SKM-1 treated with dmso at 0.1 percent for 144 hours (cell line): ENCODE measurements around the gene OGDHL.
"Not testable (repeated sequence)": the region's sequence is repeated elsewhere in the genome, so short reads cannot be mapped to it uniquely, and the experiment has no call there.

ENCODE experiments used
- DNase-seq: peaks from one replicate; lab custom pipeline; 2025; ENCODE audit not compliant: unreplicated experiment; lab: John Stamatoyannopoulos, UW

The OGDHL gene

DNA sequence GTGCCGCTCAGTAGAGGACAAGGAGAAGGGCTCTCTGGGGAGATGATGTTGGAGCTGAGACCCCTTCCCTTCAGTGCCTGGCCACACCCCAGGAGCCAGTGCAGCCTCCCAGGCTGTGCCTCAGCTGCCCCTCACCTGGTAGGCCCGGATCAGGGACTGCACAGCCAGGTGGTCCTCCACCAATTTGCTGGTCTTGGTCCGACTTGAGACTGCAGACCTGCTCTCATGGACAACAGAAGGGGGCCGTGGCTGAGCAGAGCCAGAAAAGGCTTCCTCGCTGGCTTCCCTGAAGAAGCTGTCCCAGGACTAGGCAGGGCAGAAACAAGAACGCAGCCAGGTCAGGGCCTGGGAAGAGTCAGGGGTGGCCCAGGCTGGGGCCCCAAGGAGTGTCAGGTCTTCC, 5.5 kb downstream of the OGDHL start:
- no peak for DNase-seq

DNA sequence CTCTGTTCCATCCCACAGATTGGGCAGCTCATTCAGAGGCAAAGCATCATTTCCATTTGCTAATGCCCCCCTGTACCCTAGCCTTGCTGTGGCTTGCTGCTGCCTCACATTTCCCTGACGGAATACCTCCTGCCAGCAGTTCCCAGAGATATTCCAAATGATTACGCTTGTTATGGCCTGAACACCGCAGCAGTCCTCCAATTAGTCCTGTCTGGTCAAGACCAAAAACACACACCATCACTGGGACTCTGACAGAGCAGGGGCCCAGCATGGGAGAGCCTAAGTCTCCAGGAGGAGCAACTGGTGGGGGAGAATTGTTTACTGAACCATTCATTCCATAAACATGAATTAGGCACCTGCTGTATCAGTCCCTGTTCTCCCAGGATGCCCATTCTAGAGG, 6.1 kb downstream of the OGDHL start:
- DNase-seq: no peak

DNA sequence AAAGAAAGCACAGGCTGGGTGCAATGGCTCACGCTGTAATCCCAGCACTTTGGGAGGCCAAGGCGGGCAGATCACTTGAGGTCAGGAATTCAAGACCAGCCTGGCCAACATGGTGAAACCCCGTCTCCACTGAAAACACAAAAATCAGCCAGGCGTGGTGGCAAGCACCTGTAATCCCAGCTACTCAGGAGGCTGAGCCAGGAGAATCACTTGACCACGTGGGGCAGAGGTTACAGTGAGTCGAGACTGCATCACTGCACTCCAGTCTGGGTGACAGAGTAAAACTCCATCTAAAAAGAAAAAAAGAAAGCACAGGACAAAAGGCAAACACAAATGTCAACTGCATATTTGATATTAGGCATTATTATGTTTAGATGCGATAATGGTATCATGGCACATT, 7.2 kb downstream of the OGDHL start:
- DNase-seq: not testable (repeated sequence)

DNA sequence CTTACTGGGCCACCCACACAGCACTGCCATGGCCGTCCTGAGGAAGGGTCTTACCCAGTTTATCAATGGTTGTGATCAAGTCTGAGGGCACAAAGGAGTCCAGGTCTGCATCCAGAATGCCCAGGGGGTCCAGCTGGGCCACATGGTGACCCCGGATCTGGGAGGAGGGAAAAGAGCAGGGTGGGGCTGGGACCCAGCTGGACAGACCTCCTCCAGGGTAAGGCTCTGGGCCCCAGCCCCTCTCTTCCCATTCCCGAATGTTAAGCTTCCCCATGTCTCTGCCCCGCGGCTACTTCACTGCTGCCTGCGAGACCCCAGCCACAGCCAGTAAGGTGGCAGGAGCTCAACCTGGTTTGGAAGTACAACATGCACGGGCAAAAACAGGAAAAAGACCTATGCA, 9.5 kb downstream of the OGDHL start:
- DNase-seq: no peak

DNA sequence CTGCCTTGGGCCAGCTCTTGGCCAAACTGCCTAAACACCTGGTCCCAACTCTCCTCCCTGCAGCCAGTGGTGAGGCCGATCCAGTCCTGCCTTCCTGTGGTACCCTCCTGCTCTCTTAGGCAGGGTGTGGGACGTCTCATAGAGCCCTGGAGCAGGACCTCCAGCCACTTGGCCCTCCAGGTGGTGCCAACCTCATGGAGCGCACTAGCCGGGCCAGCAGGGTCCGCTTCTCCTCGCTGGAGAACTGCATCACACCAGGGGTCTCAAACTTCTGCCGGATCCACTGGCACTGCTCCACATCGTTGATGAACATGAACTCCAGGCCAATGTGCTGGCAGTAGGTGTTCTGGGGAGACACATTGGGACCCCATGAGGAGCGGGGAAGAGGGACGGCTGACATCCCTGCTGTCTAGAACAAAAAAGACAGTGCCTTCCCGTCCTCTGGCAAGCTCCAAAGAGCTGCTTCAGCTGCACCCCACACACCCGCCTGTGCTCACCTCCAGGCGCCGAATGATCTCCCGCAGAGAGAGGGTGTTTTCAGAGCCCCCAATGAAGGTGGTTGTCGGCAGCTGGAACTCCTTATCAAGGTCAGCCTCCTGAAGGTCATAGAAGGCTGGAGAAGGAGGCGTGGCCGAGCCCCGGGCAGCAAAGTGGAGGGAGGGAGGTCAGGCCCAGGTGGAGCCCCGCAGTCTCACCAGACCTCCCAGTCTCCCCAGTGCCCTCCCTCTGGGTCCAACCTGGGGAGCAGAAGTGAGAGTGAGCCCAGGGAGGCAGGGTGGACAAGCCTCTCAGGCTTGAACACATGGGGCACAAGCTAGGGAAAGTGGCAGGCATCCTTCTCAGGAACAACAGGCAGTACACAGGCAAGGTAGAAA, 10.2 kb downstream of the OGDHL start:
- DNase-seq: no peak

DNA sequence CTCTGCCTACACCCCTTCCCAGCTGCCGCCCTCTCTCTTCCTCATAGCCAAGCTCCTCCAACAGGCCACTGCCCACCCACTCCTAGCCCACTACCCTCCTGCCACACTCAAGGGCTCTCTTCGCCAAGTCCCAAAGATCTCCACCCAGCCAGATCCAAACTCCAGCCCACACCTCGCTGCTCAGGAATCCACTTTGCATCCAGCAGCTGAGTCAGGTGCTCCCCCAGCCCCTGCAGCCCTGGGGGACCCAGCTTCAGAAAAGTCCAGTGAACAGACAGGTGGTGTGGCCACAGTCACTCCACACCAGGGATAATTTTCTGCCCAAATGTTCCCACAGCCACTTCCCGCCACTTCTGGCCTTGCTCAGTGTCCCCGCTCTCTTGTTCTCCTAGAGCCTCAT, 10.9 kb downstream of the OGDHL start:
- no peak for DNase-seq

DNA sequence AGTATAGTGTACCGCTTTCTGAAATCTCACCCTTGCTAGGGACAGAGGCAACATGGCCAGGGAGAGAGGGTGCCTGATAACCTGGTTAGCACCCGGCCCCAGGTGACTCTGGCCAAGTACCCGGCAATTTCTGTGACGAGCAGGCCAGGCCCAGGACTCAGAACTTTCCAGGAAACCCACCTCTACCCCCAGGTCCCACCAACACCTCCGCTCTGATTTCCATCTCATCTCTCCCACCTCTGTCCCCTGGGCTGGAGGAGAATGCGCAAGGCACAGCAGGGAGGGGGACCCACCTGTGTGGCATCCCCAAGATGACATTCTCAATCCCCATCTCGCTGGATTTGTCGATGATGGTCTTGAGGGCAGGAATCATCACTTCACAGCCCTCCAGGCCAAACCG, 11.6 kb downstream of the OGDHL start:
- no peak for DNase-seq

DNA sequence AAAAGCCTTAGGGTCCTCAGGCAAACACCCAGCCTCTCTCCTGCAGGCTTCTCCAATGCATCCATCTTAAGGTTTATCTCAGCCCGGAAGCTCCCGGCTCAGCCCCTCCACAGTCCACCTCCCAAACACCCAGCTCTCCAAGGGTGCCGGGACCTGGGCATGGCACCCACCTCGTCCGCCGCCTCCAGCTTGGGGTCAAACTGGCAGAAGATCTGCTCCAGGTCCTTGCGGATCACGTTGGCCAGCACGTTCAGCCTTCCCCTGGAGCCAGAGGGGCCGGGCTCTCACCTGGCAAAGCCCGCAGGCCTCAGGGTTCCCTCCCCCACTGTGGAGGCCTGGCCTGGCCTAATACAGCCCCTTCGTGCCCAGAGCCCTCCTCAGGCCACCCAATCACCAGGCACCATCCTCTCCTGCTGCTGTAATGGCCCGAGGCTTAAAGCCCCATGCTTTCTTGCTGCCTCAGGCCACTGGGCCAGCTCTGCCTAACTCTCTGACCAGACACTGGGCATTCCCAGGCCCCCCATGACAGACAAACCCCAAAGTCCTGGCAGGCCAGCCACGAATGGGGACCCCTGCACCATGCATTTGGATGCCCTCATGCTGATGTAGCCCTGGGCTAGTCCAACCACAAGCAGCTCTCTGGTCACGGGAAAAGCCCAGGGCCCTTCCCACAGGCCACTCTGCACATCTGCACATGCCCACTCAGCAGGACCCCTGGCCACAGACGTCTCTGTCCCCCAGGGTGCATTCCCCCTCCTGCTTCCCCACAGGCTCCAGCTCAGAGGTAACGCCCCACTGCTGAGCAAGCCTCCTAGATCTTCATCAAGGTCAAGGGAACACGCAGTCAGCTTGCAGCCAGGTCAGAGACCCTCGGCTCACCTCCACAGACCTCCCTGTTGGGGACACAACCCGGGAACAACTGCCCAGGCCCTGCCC, 12.3 kb downstream of the OGDHL start:
- DNase-seq: no peak

DNA sequence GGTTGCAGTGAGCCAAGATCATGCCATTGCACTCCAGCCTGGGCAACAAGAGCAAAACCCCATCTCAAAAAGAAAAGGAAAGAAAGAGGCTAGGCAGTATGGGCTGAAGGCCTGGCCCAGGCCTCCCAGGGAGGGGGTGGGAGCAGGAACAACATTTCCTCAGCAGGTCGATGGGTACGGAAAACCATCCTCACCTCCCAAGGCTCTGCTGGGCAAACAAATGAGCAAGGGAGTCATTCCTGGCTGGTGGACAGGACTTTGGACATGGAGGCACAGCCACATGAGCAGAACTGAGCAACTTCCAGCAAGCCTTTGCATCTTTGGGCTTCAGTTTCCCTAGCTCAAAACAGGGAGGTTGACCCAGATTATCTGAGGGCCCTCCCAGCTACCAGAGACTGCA, 13.0 kb downstream of the OGDHL start:
- no peak for DNase-seq

DNA sequence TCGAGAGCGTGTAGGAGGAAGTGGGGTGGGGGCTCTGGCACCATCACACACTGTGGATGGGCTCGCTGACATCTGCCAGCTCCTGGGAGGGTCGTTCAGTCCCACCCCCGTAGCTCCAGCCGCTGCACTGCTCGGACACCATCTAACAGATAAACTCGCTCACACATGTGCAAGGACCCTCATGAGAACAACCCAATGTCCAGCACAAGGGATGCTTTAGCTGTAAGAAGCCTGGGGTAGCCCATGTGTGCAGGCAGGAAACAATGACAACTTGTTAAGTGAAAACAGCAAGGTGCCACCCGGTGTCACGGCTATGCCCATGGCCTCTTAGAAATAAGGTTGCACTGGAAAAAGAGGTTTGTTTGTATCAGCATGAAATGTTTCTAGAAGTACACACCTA, 14.1 kb downstream of the OGDHL start:
- DNase-seq: no peak

DNA sequence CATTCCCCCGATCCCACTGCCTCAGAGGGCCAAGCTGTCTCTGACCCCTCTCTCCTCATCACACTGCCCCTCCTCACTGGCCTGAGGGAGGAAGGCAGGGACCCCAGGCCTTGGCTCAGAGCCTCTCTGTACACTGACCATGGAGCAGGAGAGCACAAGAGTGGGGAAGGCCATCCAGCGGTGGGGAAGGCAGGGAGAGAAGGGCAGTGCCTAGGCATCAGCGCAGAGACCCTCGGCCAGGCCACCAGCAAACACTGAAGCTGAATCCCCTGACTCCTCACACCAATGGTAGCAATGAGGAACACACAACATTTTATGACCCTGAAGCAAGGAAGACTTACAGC, 14.8 kb downstream of the OGDHL start:
- no peak for DNase-seq

DNA sequence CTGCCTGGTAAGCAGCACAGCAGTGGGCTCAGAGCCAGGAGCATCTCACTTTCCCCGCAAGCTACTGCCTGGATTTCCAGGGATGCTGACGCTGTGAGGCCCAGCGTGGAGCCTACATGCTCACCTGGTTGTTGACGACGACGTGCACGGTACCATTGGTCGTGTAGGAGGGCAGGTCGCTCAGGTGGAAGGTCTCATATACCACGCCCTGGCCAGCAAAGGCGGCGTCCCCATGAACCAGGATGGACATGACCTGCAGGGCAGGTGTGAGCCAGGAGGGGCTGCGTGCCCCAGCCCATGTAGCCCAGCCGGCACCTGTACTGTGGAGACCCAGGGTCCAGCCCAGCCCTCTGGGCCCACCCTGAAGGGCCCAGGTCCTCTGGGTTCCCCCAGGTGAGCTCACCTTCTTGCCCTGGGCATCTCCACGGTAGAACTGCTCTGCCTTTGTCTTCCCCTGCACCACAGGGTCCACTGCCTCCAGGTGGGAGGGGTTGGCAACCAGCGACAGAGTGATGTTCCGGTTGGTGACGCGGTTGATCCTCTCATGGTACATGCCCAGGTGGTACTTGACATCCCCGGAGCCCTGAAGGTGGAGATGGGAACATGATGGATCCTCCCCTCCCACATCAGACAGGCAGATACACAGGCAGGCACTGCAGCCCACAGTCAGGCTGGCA, 15.4 kb downstream of the OGDHL start:
- no peak for DNase-seq

DNA sequence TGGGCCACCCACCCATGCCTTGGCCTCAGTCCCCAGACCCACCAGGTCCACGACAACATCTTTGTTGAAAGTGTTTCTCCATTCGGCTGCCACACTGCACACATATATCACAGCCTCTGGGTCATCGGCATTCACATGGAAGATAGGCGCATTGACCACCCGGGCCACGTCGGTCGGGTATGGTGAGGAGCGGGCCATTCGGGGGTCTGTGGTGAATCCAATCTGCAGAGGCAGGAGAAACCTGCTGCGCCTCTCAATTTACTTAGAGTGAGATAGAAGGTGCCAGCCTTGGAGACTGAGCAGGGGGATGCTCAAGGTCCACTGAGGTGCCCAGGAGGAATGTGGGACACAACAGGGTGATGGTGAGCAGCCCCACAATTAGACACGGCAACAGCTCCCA, 16.4 kb downstream of the OGDHL start:
- DNase-seq: no peak

DNA sequence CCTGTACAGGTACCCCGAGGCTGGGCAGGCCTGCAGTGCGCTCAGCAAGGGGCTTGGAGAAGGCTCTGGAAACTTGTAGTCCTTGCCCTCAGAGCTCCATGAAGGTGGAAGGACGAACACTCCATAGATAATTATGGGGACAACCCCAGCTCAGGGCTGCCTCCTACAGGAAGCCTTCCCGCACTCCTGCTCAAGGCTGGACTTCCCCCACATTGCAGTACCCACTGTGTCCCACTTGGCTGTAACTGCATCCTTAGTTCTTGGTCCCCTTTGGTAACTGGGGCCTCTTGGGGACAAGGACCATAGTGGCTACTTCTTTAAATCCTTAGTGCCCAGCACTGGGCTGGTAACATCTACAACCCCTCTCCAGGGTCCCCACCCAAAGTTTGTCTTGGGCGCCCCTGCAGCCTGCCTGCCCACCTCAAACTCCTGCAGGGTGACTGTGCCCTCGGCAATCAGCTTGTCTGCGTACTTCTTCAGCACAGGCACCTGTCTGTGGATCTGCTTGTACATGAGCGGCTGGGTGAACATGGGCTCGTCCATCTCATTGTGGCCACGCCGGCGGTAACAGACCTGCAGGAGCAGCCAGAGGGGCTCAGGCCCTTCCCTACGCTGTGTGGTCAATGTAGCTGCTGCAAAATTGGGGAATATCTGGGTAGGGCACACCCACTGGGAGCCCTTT, 17.1 kb downstream of the OGDHL start:
- DNase-seq: no peak

DNA sequence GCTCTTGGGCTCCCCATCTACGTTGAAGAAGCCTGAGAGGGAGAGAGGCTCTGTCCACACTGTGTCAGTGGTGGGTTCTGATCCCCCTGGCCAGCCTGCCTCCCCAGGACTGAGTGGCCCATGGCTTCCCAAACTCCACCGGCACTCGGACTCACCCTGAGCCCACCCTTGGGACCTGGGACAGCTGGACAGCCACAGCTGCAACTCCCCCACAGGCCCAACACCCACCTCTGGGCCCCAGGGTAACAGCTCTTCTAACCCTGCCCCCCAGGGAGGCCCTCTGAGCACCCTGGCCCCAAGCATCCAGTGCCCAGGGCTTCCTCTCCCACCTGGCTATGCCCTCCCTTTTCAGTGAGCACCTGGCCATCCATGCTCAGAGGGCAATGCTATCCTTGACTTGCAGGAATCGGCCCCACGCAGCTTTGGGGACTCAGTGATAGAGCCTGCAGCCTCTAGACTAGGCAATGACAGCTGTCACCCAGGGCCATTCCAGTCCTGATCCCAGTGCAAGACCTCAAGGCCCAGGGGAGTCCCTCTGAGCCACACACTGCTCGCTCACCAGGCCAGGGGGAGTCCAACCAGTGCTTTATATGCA, 17.9 kb downstream of the OGDHL start:
- DNase-seq: no peak

DNA sequence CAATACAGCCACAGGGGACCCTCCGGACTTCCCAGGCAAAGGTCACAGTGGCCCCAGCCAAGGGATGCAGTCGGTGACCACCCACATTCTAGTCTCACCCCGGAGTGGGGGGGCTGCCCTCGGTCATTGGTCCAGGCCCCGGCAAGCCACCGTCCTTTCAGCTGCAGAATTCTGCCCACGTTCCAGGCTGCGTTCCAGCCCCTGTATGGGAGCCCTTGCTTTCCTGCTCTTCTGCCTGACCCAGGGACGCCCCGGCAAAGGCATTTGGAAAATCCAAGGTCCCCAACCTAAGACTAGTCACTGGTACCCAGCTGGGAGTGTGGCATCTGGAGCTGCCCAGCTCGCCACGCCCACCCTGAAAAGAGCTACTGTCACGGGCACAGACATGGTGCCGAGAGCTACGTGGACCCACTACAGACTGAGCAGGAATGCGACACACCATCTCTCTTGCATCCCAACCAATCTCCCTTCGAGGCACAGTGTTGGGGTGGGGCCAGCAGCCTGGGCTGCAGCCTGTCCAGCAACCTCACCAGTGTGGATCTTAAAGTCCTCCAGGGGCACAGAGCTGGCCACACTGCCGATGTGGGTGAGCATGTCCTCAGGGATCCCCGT, 18.6 kb downstream of the OGDHL start:
- no peak for DNase-seq

DNA sequence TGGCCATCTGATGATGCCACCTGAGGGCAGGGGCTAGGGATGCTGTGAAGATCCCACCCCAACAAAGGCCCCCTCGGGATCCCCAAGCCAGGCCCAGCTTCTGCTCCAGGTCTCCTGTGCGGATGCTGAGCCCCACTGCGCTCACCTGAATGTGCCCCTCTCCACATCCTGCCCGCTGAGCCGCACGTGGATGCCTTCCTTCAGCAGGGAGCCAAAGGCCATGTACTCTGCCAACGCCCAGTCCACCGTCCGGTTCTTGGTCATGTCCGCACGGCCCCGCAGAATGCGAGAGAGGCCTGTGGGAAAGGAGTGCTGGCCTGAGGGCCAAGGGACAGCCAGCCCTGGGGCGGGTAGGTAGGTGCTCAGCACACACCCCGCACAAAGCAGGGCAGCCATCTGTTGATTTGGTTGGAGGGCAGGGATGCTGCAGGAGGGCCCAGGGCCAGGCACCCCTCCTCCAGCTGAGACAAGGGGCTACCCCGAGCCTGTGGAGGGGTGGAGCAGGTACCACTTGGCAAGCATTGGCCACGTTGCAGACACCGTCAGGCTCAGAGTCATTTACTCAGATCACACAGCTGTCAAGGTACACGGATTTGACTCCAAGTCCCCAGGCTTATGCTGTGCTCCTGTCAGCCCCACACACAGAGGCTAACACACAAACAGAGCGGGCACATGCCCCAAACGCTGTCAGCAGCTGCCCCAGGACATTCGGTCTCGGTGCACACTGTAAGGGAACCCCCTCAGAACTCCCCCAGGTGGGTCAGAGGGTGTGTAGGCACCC, 19.2 kb downstream of the OGDHL start:
- no peak for DNase-seq

DNA sequence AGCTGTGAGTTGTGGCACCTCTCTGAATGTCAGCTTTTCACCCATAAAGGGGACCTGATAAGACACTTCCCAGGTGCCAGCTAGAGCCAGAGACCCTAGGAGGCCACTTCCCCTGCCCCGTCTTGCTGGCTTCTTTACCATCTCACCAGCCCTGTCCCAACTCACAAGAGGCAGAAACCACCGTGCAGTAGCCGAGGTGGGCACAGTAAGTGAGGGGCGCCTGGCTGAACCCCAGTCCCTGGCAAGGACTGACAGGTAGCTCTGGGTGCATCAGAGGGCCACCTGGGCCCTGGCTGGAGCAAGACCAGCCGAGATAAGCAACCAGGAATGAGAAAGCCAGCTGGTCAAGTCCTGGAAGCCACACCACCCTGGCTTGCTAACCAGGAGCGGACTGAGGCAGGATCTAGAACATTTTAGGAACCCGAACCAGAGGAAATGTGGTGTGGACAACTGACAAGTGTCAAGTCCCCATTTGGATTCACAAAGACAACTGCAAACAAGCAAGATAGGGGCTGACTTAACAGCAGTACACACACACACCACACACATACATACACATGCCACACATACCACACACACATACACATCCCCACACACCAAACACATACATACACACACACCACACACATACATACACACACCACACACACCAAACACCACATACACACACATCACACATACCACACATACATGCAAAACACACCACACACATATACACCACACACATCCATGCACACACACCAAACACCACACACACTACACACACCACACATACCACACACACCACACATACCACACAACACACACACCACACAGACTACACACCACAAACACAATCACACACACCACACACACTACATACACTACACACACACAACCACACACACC, 20.8 kb downstream of the OGDHL start:
- no peak for DNase-seq
